Esophagus mucosa (tissue), 1 donor: ENCODE results near the gene KRTAP5-3. TPM values are rescaled to one million over a fixed set of nuclear protein-coding genes. Genes with fewer than 3 reads are reported as not detected.
A peak's percentile ranks its signal among the peaks of the same experiment; 100 is the strongest.
"Not testable (repeated sequence)": the region's sequence is repeated elsewhere in the genome, so short reads cannot be mapped to it uniquely, and the experiment has no call there.

Experiments used
- ATAC-seq: fragments of 200-7000 bp; cut with Tn5 transposase; one replicate; pipeline ENCODE4 v1.9.1; 2020
- total RNA-seq: library from RNA; stranded (reverse); gene quantifications from one replicate; pipeline ENCODE4 v1.2.4, GENCODE V29; 2023
- donor health status: DM: yes; HTN: yes; CAD: no.

The KRTAP5-3 gene
- total RNA-seq, 1 donor from 2014 or later, result not detected

- ATAC-seq, result not testable (repeated sequence)
These were observed 362 bp downstream of the KRTAP5-3 start for GRCh38 chr11:1607901-1608300.

GRCh38 chr11:1607156-1607845 lies 962 bp downstream of the KRTAP5-3 start:
- ATAC-seq, result not testable (repeated sequence)

GRCh38 chr11:1605923-1606322 lies 2.3 kb downstream of the KRTAP5-3 start:
- ATAC-seq, result not testable (repeated sequence)

GRCh38 chr11:1604711-1605110 lies 3.6 kb downstream of the KRTAP5-3 start:
- ATAC-seq, result no peak

GRCh38 chr11:1604181-1604580 lies 4.1 kb downstream of the KRTAP5-3 start:
- no peak for ATAC-seq

- ATAC-seq, result no peak
These were observed 4.6 kb downstream of the KRTAP5-3 start for GRCh38 chr11:1603629-1604028.

- ATAC-seq, result not testable (repeated sequence)
These were observed 6.6 kb downstream of the KRTAP5-3 start for GRCh38 chr11:1601663-1602062.

GRCh38 chr11:1600626-1601025 lies 7.6 kb downstream of the KRTAP5-3 start:
- ATAC-seq, result no peak

GRCh38 chr11:1598816-1599215 lies 9.4 kb downstream of the KRTAP5-3 start:
- no peak for ATAC-seq

- not testable (repeated sequence) for ATAC-seq
These were observed 9.9 kb downstream of the KRTAP5-3 start for GRCh38 chr11:1598406-1598805.

GRCh38 chr11:1597994-1598380 lies 10.3 kb downstream of the KRTAP5-3 start, which contains the start of gene KRTAP5-2:
KRTAP5-2 (minus strand) TSS chr11:1598294; CDS start chr11:1598250, 44 bp downstream.
- no peak for ATAC-seq

- ATAC-seq, result peak; percentile 73
These were observed 10.8 kb downstream of the KRTAP5-3 start for GRCh38 chr11:1597331-1597993.

GRCh38 chr11:1596576-1597121 lies 11.6 kb downstream of the KRTAP5-3 start:
- ATAC-seq, result not testable (repeated sequence)

GRCh38 chr11:1595994-1596575 lies 12.2 kb downstream of the KRTAP5-3 start:
- ATAC-seq, result not testable (repeated sequence)

GRCh38 chr11:1592628-1593027 lies 15.6 kb downstream of the KRTAP5-3 start:
- ATAC-seq, result no peak

GRCh38 chr11:1589996-1590395 lies 18.3 kb downstream of the KRTAP5-3 start:
- ATAC-seq, result no peak

- peak; percentile 90 for ATAC-seq
These were observed 18.9 kb downstream of the KRTAP5-3 start for GRCh38 chr11:1589191-1589963.

GRCh38 chr11:1586699-1587098 lies 21.6 kb downstream of the KRTAP5-3 start:
- no peak for ATAC-seq

GRCh38 chr11:1584661-1585370 lies 23.4 kb downstream of the KRTAP5-3 start, which contains the start of gene KRTAP5-1:
KRTAP5-1 (minus strand) TSS chr11:1585283; CDS start chr11:1585249, 34 bp downstream.
- not testable (repeated sequence) for ATAC-seq

GRCh38 chr11:1582909-1583308 lies 25.4 kb downstream of the KRTAP5-3 start:
- ATAC-seq, result not testable (repeated sequence)

- ATAC-seq, result no peak
These were observed 26.3 kb downstream of the KRTAP5-3 start for GRCh38 chr11:1581976-1582375.

- no peak for ATAC-seq
These were observed 31.4 kb downstream of the KRTAP5-3 start for GRCh38 chr11:1576825-1577224.
